Ascending aorta (tissue), 2 donors: ENCODE measurements around the gene PRR36. TPM values are rescaled to one million over a fixed set of nuclear protein-coding genes. Genes with fewer than 3 reads are reported as not detected.

Experiments
- DNase-seq, 2 donors: peaks; one replicate each; pipeline ENCODE4 v3.0.0-alpha.2; 2019; ENCODE audit warnings: low spot score in 2 of 2
- H3K27ac ChIP-seq, 2 donors: fragments of 200-600 bp; sonication (generic); one replicate each; pipeline ENCODE4 v1.5.1; 2016 to 2017; ENCODE audit warnings: mild to moderate bottlenecking in 1 of 2
- H3K27me3 ChIP-seq: fragments of 200-600 bp; sonication (generic); one replicate; pipeline ENCODE4 v1.5.1; 2017
- H3K36me3 ChIP-seq, 2 donors: fragments of 200-600 bp; sonication (generic); one replicate each; pipeline ENCODE4 v1.5.1; 2016
- H3K4me1 ChIP-seq, 2 donors: fragments of 200-600 bp; sonication (generic); one replicate each; pipeline ENCODE4 v1.5.1; 2016 to 2017; ENCODE audit warnings: mild to moderate bottlenecking in 1 of 2
- H3K4me3 ChIP-seq, 2 donors: fragments of 200-600 bp; sonication (generic); one replicate each; pipeline ENCODE4 v1.5.1; 2016 to 2017; ENCODE audit warnings: mild to moderate bottlenecking in 1 of 2
- H3K9me3 ChIP-seq, 2 donors: fragments of 200-600 bp; sonication (generic); one replicate each; pipeline ENCODE4 v1.5.1; 2016
- CTCF ChIP-seq, 3 experiments: fragments of 200-600 bp in 2 of 3; fragments of 450-650 bp in 1 of 3; sonication (generic) in 2 of 3; IDR thresholded peaks; one replicate each; pipeline ENCODE4 v1.5.1; 2016 to 2019; ENCODE audit warnings: antibody characterized with exemption in 3 of 3, mild to moderate bottlenecking in 1 of 3, moderate library complexity in 1 of 3
- intact Hi-C: fragments of 100-400 bp; cut with DNase I; formaldehyde crosslinking; loops from one replicate; pipeline ENCODE4 v1.15.1; 2023
- total RNA-seq: library from RNA; depleted of rRNA; stranded (reverse); fragments of >200 nt; gene quantifications from one replicate; pipeline ENCODE4 v1.1.0, GENCODE V29; 2016

Gene PRR36
- total RNA-seq, 1 donor from 2014 or later = not detected

GRCh38 chr19:7910321-7911161 lies 36.4 kb upstream of the PRR36 start:
- TF ChIP-seq CTCF (IDR thresholded peaks at IDR 0.05) = no peak
- no peak overlapping the region for H3K27ac ChIP-seq
- peaks cover 0 to 3% of the 10 kb centered on the region in 2 donors for H3K4me1 ChIP-seq
- intact Hi-C loops = no loop called here
- DNase-seq = no peak
- no peaks in the 10 kb centered on the region for H3K9me3 ChIP-seq
- peaks cover 48 to 57% of the 10 kb centered on the region in 2 donors for H3K36me3 ChIP-seq
- H3K27me3 ChIP-seq = no peaks in the 10 kb centered on the region
- no peak overlapping the region for H3K4me3 ChIP-seq

- no peak for DNase-seq
- peaks cover 49 to 57% of the 10 kb centered on the region in 2 donors for H3K36me3 ChIP-seq
- TF ChIP-seq CTCF (IDR thresholded peaks at IDR 0.05) = no peak
- intact Hi-C loops = no loop called here
- H3K4me3 ChIP-seq = no peak overlapping the region
- H3K27me3 ChIP-seq = no peaks in the 10 kb centered on the region
- H3K4me1 ChIP-seq = peaks cover 4 to 13% of the 10 kb centered on the region in 2 donors
- no peaks in the 10 kb centered on the region for H3K9me3 ChIP-seq
- H3K27ac ChIP-seq = no peak overlapping the region
Measured at GRCh38 chr19:7909471-7910067, 35.4 kb upstream of the PRR36 start.

- intact Hi-C loops = no loop called here
- Histone ChIP-seq H3K4me1 (peaks cover 5 to 15% of the 10 kb centered on the region in 2 donors), H3K9me3 (no peaks in the 10 kb centered on the region), H3K27me3 (no peaks in the 10 kb centered on the region), H3K27ac (no peak overlapping the region), H3K36me3 (peaks cover 49 to 57% of the 10 kb centered on the region in 2 donors), H3K4me3 (no peak overlapping the region)
- DNase-seq = no peak
- TF ChIP-seq CTCF (IDR thresholded peaks at IDR 0.05) = no peak
Measured at GRCh38 chr19:7908742-7909461, 34.7 kb upstream of the PRR36 start.

- peak in 1 of 2 donors; percentile 37 for DNase-seq
- Histone ChIP-seq H3K27me3 (no peaks in the 10 kb centered on the region), H3K4me3 (no peak overlapping the region), H3K4me1 (peaks cover 5 to 15% of the 10 kb centered on the region in 2 donors), H3K27ac (no peak overlapping the region), H3K36me3 (peaks cover 49 to 56% of the 10 kb centered on the region in 2 donors), H3K9me3 (no peaks in the 10 kb centered on the region)
- intact Hi-C loops = no loop called here
- no peak for TF ChIP-seq CTCF (IDR thresholded peaks at IDR 0.05)
Measured at GRCh38 chr19:7908078-7908699, 34.0 kb upstream of the PRR36 start.

- H3K9me3 ChIP-seq = no peaks in the 10 kb centered on the region
- H3K4me1 ChIP-seq = peaks cover 5 to 21% of the 10 kb centered on the region in 2 donors
- peak in 1 of 2 donors; percentile 43 for DNase-seq
- no peak overlapping the region for H3K4me3 ChIP-seq
- H3K36me3 ChIP-seq = peaks cover 43 to 50% of the 10 kb centered on the region in 2 donors
- TF ChIP-seq CTCF (IDR thresholded peaks at IDR 0.05) = no peak
- H3K27me3 ChIP-seq = no peaks in the 10 kb centered on the region
- intact Hi-C loops = no loop called here
- H3K27ac ChIP-seq = no peak overlapping the region
Measured at GRCh38 chr19:7907544-7907943, 33.4 kb upstream of the PRR36 start.
